Measurements from ENCODE around the gene NOL11.
"Not testable (repeated sequence)": the region's sequence is repeated elsewhere in the genome, so short reads cannot be mapped to it uniquely, and the experiment has no call there.

Gene NOL11

GRCh38 chr17:67717624-67718324 lies at the start of gene NOL11:
TSS of gene NOL11 (plus strand) at chr17:67717936. CDS start at chr17:67717948, 12 bp downstream.
- peak; percentile 98 for DNase-seq (ENCODE audit: low spot score)

- no peak for DNase-seq (ENCODE audit: low spot score)
These were observed 46.2 kb upstream of the NOL11 start for GRCh38 chr17:67671493-67671892.

- DNase-seq (ENCODE audit: low spot score) = no peak
These were observed 45.0 kb upstream of the NOL11 start for GRCh38 chr17:67672592-67673335.

- DNase-seq (ENCODE audit: low spot score) = no peak
These were observed 42.3 kb upstream of the NOL11 start for GRCh38 chr17:67675481-67675880.

GRCh38 chr17:67676305-67676704 lies 41.4 kb upstream of the NOL11 start:
- DNase-seq (ENCODE audit: low spot score) = no peak

- no peak for DNase-seq (ENCODE audit: low spot score)
These were observed 39.3 kb upstream of the NOL11 start for GRCh38 chr17:67678414-67678813.

- DNase-seq (ENCODE audit: low spot score) = no peak
These were observed 38.5 kb upstream of the NOL11 start for GRCh38 chr17:67679225-67679624.

GRCh38 chr17:67679721-67680120 lies 38.0 kb upstream of the NOL11 start:
- DNase-seq (ENCODE audit: low spot score) = no peak

- DNase-seq (ENCODE audit: low spot score) = no peak
These were observed 37.1 kb upstream of the NOL11 start for GRCh38 chr17:67680445-67681224.

GRCh38 chr17:67682196-67682595 lies 35.5 kb upstream of the NOL11 start:
- no peak for DNase-seq (ENCODE audit: low spot score)

GRCh38 chr17:67685351-67685750 lies 32.4 kb upstream of the NOL11 start:
- DNase-seq (ENCODE audit: low spot score) = no peak

- DNase-seq (ENCODE audit: low spot score) = no peak
These were observed 31.5 kb upstream of the NOL11 start for GRCh38 chr17:67686241-67686640.

- no peak for DNase-seq (ENCODE audit: low spot score)
These were observed 30.2 kb upstream of the NOL11 start for GRCh38 chr17:67687511-67687910.

- peak; percentile 75 for DNase-seq (ENCODE audit: low spot score)
These were observed 28.1 kb upstream of the NOL11 start for GRCh38 chr17:67689534-67690177.

GRCh38 chr17:67693811-67694210 lies 23.9 kb upstream of the NOL11 start:
- no peak for DNase-seq (ENCODE audit: low spot score)

GRCh38 chr17:67696347-67696746 lies 21.4 kb upstream of the NOL11 start:
- no peak for DNase-seq (ENCODE audit: low spot score)

- no peak for DNase-seq (ENCODE audit: low spot score)
These were observed 20.8 kb upstream of the NOL11 start for GRCh38 chr17:67696853-67697498.

GRCh38 chr17:67700037-67700724 lies 17.6 kb upstream of the NOL11 start:
- no peak for DNase-seq (ENCODE audit: low spot score)

GRCh38 chr17:67700725-67701119 lies 17.0 kb upstream of the NOL11 start:
- DNase-seq (ENCODE audit: low spot score) = no peak

- not testable (repeated sequence) for DNase-seq (ENCODE audit: low spot score)
These were observed 14.9 kb upstream of the NOL11 start for GRCh38 chr17:67702861-67703260.

GRCh38 chr17:67707442-67707841 lies 10.3 kb upstream of the NOL11 start:
- no peak for DNase-seq (ENCODE audit: low spot score)

All from RKO (cell line).